Heart left ventricle (tissue), 16 donors: Measurements from ENCODE around the gene NAT16. TPM values are rescaled to one million over a fixed set of nuclear protein-coding genes. Genes with fewer than 3 reads are reported as not detected.
"Not testable (repeated sequence)": the region's sequence is repeated elsewhere in the genome, so short reads cannot be mapped to it uniquely, and the experiment has no call there.

ENCODE experiments used
- ATAC-seq, 4 donors: fragments of 200-7000 bp; cut with Tn5 transposase; one replicate each; pipeline ENCODE4 v1.9.1; 2020 to 2022; ENCODE audit warnings: moderate library complexity in 4 of 4, mild to moderate bottlenecking in 3 of 4, moderate number of reproducible peaks in 1 of 4
- DNase-seq, 5 donors: peaks; one replicate each; pipeline ENCODE4 v3.0.0-alpha.2; 2020
- H3K27ac ChIP-seq, 12 donors: fragments of 200-600 bp; sonication (generic) in 4 of 12; one replicate each; pipeline versions ENCODE4 v1.5.0 to v1.8.0; 2016 to 2022; ENCODE audit warnings: mild to moderate bottlenecking in 2 of 12
- H3K27me3 ChIP-seq, 9 donors: fragments of 200-600 bp; sonication (generic) in 2 of 9; one replicate each; pipeline versions ENCODE4 v1.5.1 to v1.8.0; 2016 to 2022; ENCODE audit warnings: mild to moderate bottlenecking in 3 of 9
- H3K36me3 ChIP-seq, 9 donors: fragments of 200-600 bp; sonication (generic) in 2 of 9; one replicate each; pipeline versions ENCODE4 v1.5.0 to v1.8.0; 2018 to 2022; ENCODE audit warnings: mild to moderate bottlenecking in 2 of 9
- H3K4me1 ChIP-seq, 12 donors: fragments of 200-600 bp; sonication (generic) in 4 of 12; one replicate each; pipeline versions ENCODE4 v1.5.0 to v1.8.0; 2016 to 2022; ENCODE audit warnings: mild to moderate bottlenecking in 3 of 12
- H3K4me3 ChIP-seq, 12 donors: fragments of 200-600 bp; sonication (generic) in 4 of 12; one replicate each; pipeline versions ENCODE4 v1.5.0 to v1.8.0; 2017 to 2022; ENCODE audit warnings: mild to moderate bottlenecking in 9 of 12, moderate library complexity in 4 of 12
- H3K9me3 ChIP-seq, 12 donors: fragments of 200-600 bp; sonication (generic) in 4 of 12; one replicate each; pipeline versions ENCODE4 v1.5.0 to v1.8.0; 2016 to 2022; ENCODE audit warnings: mild to moderate bottlenecking in 1 of 12
- CTCF ChIP-seq, 12 donors: fragments of 200-600 bp; sonication (generic) in 4 of 12; IDR thresholded peaks; one replicate each; pipeline versions ENCODE4 v1.5.0 to v1.8.0; 2018 to 2022; ENCODE audit warnings: antibody characterized with exemption in 12 of 12, mild to moderate bottlenecking in 5 of 12
- POLR2A ChIP-seq, 2 donors: fragments of 450-650 bp; IDR thresholded peaks; one replicate each; pipeline ENCODE4 v1.6.1; 2017; ENCODE audit warnings: antibody characterized with exemption in 2 of 2, mild to moderate bottlenecking in 2 of 2, moderate library complexity in 2 of 2
- WGBS, 4 donors: extraction: QIAGEN DNeasy Blood & Tissue Kit in 2 of 4; methylation state at CpG; one replicate each; pipeline versions ENCODE4 v1.1.5 to v1.1.7; 2013 to 2018; 5-methylcytosine and 5-hydroxymethylcytosine counted together
- intact Hi-C, 10 donors: fragments of 100-400 bp; cut with DNase I; formaldehyde crosslinking; loops; one replicate each; pipeline versions ENCODE4 v1.11.1 to v1.14.2; 2022
- microRNA-seq, 4 donors: library from miRNA; unstranded; fragments of <30 nt; microRNA quantifications; one replicate each; pipeline versions ENCODE4 to v1.2.0, GENCODE V29; 2017 to 2020
- polyA plus RNA-seq, 2 donors: library from polyadenylated mRNA; stranded (reverse); fragments of 200-250 nt; gene quantifications; one replicate each; pipeline ENCODE4 v1.2.3, GENCODE V29; 2013
- total RNA-seq, 9 donors: library from RNA; depleted of rRNA in 2 of 9; stranded (reverse); fragments of >200 nt in 2 of 9; fragmentation: NEBNext Ultra II Directional in 3 of 9; extraction: Animal tissue kit (Norgen Biotek cat#: 25700) in 3 of 9; gene quantifications; one replicate each; pipeline versions ENCODE4 v1.1.0 to v1.2.4, GENCODE V29; 2016 to 2023
- donor health status: ischemic (EF 13 %, LVEDD 7.1; RV severe dilation, severe dysfunction).
- donor health status: healthy with polysubstance abuse.
- donor health status: DM: no; HTN: yes; CAD: no.
- donor health status: DM: no; HTN: no; CAD: no.
- donor health status: ischemic (EF 25% LVEDD 6.9; RV normal size, moderate dysfunction).
- donor health status: ischemic (EF 25% LVEDD 5.7; RV mildly dilated, moderate dysfunction).
- donor health status: healthy.
- donor health status: DM: yes; HTN: yes; CAD: no.
- donor health status: ischemic (EF 35%, LVEDD 5.7; RV mildly dilated, moderate dysfunction).
- donor health status: nonischemic (EF 11% LVEDD 7.7; RV severe dilation, severe dysfunction).
- donor health status: DM: yes; HTN: yes; CAD: no.
- donor health status: PGD.
- donor health status: ischemic (EF 29% LVEDD 5.4; RV normal size, mild dysfunction).
- donor health status: nonischemic (EF 23%, LVEDD 6.1; RV moderate dilation, normal function).

The NAT16 gene
- total and polyA plus RNA-seq, 11 donors, result 0.23 TPM; not detected in 10

DNA sequence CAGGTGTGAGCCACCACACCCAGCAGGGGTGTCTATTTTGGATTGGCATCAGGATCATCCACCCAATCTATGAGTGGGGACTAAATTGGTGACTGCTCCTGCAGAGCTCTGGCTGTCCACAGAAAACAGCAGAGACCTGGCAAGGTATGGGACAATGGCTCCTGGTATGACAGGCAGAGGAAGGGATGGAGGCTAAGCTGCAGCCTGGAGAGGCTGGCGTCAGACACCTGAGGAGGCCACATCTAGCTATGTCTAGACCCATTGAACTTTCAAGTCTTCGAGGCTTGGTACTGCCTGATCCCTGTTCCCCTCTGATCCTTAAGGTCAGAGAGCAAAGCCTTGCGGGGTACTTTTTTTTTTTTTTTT is 56.4 kb downstream of the NAT16 start:
- Histone ChIP-seq H3K27me3 (no peaks in the 10 kb centered on the region), H3K36me3 (no peaks in the 10 kb centered on the region), H3K27ac (peak overlapping the region in 1 of 12 donors; percentile 83), H3K4me3 (no peak overlapping the region), H3K4me1 (peaks cover 3 to 69% (median 50%) of the 10 kb centered on the region in 12 donors), H3K9me3 (no peaks in the 10 kb centered on the region)
- WGBS, 4 donors, result 62 to 90% (median 76%) methylated on average over 3 of the region's 3 CpGs
- ATAC-seq (no peak), DNase-seq (no peak)
- intact Hi-C loops, result no loop called here
- no peak for TF ChIP-seq CTCF (IDR thresholded peaks at IDR 0.05)
- no peak for TF ChIP-seq POLR2A (IDR thresholded peaks at IDR 0.05)

GRCh38 chr7:101122933-101123702 is 57.0 kb downstream of the NAT16 start:
- ATAC-seq, result no peak
- peak overlapping the region in 11 of 12 donors; percentile 67 to 93 (median 86) for H3K27ac ChIP-seq
- H3K27me3 ChIP-seq, result no peaks in the 10 kb centered on the region
- H3K36me3 ChIP-seq, result no peaks in the 10 kb centered on the region
- peaks cover 3 to 70% (median 52%) of the 10 kb centered on the region in 12 donors for H3K4me1 ChIP-seq
- WGBS, 4 donors, result 90 to 97% (median 94%) methylated on average over 11 of the region's 11 CpGs
- DNase-seq, result no peak
- TF ChIP-seq POLR2A (IDR thresholded peaks at IDR 0.05) (no peak), CTCF (IDR thresholded peaks at IDR 0.05) (no peak)
- H3K9me3 ChIP-seq, result no peaks in the 10 kb centered on the region
- intact Hi-C loops, result no loop called here
- H3K4me3 ChIP-seq, result peak overlapping the region in 6 of 12 donors; percentile 28 to 56 (median 50)

DNA sequence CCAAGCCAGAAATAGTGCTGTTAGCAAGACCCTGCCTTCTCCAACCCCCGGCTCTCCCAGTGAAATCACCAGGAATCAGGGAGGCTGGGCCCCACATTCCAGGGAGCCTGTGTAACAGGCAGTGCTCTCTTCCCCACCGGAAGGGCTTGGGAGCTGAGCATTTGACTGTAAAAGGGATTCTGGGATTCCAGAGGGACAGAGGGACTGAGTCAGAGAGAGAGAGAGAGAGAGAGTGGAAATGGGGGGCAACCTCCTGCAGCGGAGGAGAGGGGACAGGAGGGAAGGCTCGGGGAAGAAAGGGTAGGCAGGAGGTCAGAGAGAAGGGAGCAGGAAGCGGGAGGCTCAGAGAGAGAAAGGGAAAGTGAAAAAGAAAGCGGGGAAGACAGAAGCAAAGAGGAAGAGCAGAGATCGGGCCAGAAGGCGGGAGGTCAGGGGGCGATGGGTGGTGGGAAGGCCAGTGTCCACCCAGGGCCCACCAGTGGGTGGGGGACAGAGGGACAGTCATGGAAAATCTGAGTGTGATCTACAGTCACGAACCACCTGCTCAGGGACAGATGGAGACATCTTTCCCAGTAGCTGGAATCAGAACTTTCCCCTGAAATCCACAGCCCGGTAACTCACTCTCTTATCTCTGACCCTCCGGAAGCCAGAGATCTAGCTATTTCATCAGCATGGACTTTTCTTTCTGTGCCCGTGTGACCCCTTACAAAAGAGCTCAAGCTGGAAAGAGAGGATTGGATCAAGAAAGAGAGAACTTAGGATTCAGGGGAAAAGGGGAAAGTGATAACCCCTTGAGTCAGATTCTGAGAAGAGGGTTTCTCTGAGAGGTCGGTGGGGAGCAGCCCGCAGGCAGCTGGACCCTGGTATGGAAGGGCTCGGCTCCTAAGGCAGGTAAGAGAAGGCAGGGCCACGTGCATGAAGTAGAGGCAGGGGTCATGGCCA is 57.8 kb downstream of the NAT16 start:
- 21 to 26% (median 23%) methylated on average over 17 of the region's 17 CpGs for WGBS, 4 donors
- intact Hi-C loops, result no loop called here
- peak; percentile 84 to 92 (median 85) for DNase-seq
- Histone ChIP-seq H3K4me3 (peak overlapping the region in 10 of 12 donors; percentile 28 to 56 (median 46)), H3K36me3 (no peaks in the 10 kb centered on the region), H3K27me3 (no peaks in the 10 kb centered on the region), H3K9me3 (no peaks in the 10 kb centered on the region), H3K4me1 (peaks cover 3 to 74% (median 54%) of the 10 kb centered on the region in 12 donors), H3K27ac (peak overlapping the region; percentile 67 to 93 (median 84))
- peak; percentile 66 to 82 (median 82) for ATAC-seq
- TF ChIP-seq CTCF (IDR thresholded peaks at IDR 0.05) (no peak), POLR2A (IDR thresholded peaks at IDR 0.05) (no peak)

GRCh38 chr7:101121631-101121990 is 58.5 kb downstream of the NAT16 start:
- peak overlapping the region in 10 of 12 donors; percentile 28 to 56 (median 46) for H3K4me3 ChIP-seq
- 48 to 51% (median 50%) methylated on average over 9 of the region's 9 CpGs for WGBS, 4 donors
- H3K36me3 ChIP-seq, result not testable (repeated sequence)

More at GRCh38 chr7:101121631-101121990, 58.5 kb downstream of the NAT16 start:
- intact Hi-C loops, DNase-seq, ATAC-seq, H3K27me3 ChIP-seq, H3K9me3 ChIP-seq: not testable (repeated sequence)
- peak overlapping the region; percentile 44 to 93 (median 84) for H3K27ac ChIP-seq
- peaks cover 3 to 69% (median 49%) of the 10 kb centered on the region in 12 donors for H3K4me1 ChIP-seq

Small RNA genes lying within 50 kb of the gene (microRNA-seq; reads per million reads assigned to microRNA genes)
- gene MIR4653, result 0 reads per million in 4 donors

Other genes starting within 250 kb of the NAT16 start
- gene MUC3A, start 230.8 kb downstream of the NAT16 start, total RNA-seq, result 1 to 10 TPM in 3 of 9 donors, under 1 TPM in 6; 0.16 to 1.4 (median 0.45) TPM
- gene MUC3A, start 230.8 kb downstream of the NAT16 start, polyA plus RNA-seq, result 1 to 10 TPM in 1 of 2 donors, under 1 TPM in 1; 0.25 to 1.8 TPM
- under 1 TPM in 2 of 9 donors, not detected in 7; 0.02 TPM for gene MUC12, start 210.7 kb downstream of the NAT16 start, total RNA-seq
- under 1 TPM; 0.19 to 0.23 TPM for gene MUC12, start 210.7 kb downstream of the NAT16 start, polyA plus RNA-seq
- not detected for gene MUC17, start 160.2 kb downstream of the NAT16 start, total RNA-seq
- not detected for gene MUC17, start 160.2 kb downstream of the NAT16 start, polyA plus RNA-seq
- 10 to 100 TPM in 8 of 9 donors, 1 to 10 TPM in 1; 7.9 to 37.4 (median 14.7) TPM for gene TRIM56, start 94.8 kb downstream of the NAT16 start, total RNA-seq
- gene TRIM56, start 94.8 kb downstream of the NAT16 start, polyA plus RNA-seq, result 10 to 100 TPM; 10.7 to 12.7 TPM
- 100 to 1,000 TPM in 1 of 9 donors, 10 to 100 TPM in 4, 1 to 10 TPM in 4; 1.3 to 153 (median 13.9) TPM for gene SERPINE1, start 53.2 kb downstream of the NAT16 start, total RNA-seq
- 100 to 1,000 TPM in 1 of 2 donors, 1 to 10 TPM in 1; 3.4 to 595 TPM for gene SERPINE1, start 53.2 kb downstream of the NAT16 start, polyA plus RNA-seq
- 10 to 100 TPM in 8 of 9 donors, 1 to 10 TPM in 1; 9.9 to 24.5 (median 12.8) TPM for gene AP1S1, start 25.8 kb downstream of the NAT16 start, total RNA-seq
- 10 to 100 TPM; 15.9 to 41.8 TPM for gene AP1S1, start 25.8 kb downstream of the NAT16 start, polyA plus RNA-seq
- under 1 TPM in 2 of 9 donors, not detected in 7; 0.09 to 0.19 TPM for gene VGF, start 14.7 kb downstream of the NAT16 start, total RNA-seq
- under 1 TPM in 1 of 2 donors, not detected in 1; 0.14 TPM for gene VGF, start 14.7 kb downstream of the NAT16 start, polyA plus RNA-seq
- not detected for gene MOGAT3, start 20.7 kb upstream of the NAT16 start, total RNA-seq
- not detected for gene MOGAT3, start 20.7 kb upstream of the NAT16 start, polyA plus RNA-seq
- 10 to 100 TPM; 27.4 to 77.6 (median 42.0) TPM for gene PLOD3, start 37.3 kb upstream of the NAT16 start, total RNA-seq
- gene PLOD3, start 37.3 kb upstream of the NAT16 start, polyA plus RNA-seq, result 10 to 100 TPM; 22.2 to 55.2 TPM
- 10 to 100 TPM; 47.0 to 88.1 (median 51.3) TPM for gene ZNHIT1, start 37.9 kb upstream of the NAT16 start, total RNA-seq
- gene ZNHIT1, start 37.9 kb upstream of the NAT16 start, polyA plus RNA-seq, result 100 to 1,000 TPM in 1 of 2 donors, 10 to 100 TPM in 1; 89.8 to 156 TPM
- 10 to 100 TPM in 1 of 9 donors, 1 to 10 TPM in 8; 1.4 to 37.6 (median 2.2) TPM for gene CLDN15, start 57.5 kb upstream of the NAT16 start, total RNA-seq
- 1 to 10 TPM; 1.9 to 3.6 TPM for gene CLDN15, start 57.5 kb upstream of the NAT16 start, polyA plus RNA-seq
- gene FIS1, start 64.8 kb upstream of the NAT16 start, total RNA-seq, result 100 to 1,000 TPM; 249 to 491 (median 282) TPM
- gene FIS1, start 64.8 kb upstream of the NAT16 start, polyA plus RNA-seq, result 100 to 1,000 TPM; 204 to 361 TPM
- gene IFT22, start 141.5 kb upstream of the NAT16 start, total RNA-seq, result 10 to 100 TPM; 15.7 to 39.3 (median 30.0) TPM
- 10 to 100 TPM; 14.8 to 38.0 TPM for gene IFT22, start 141.5 kb upstream of the NAT16 start, polyA plus RNA-seq
- 1 to 10 TPM in 1 of 9 donors, under 1 TPM in 1, not detected in 7; 0.08 to 2.1 TPM for gene COL26A1, start 182.6 kb upstream of the NAT16 start, total RNA-seq
- gene COL26A1, start 182.6 kb upstream of the NAT16 start, polyA plus RNA-seq, result not detected